ACC112 (cell line): Measurements from ENCODE around the gene PIEZO2.
"Not testable (repeated sequence)": the region's sequence is repeated elsewhere in the genome, so short reads cannot be mapped to it uniquely, and the experiment has no call there.

Source experiments
- H2AFZ ChIP-seq: fragments of 200-600 bp; sonication (generic); one replicate; pipeline ENCODE4 v1.6.0; 2017; ENCODE audit warnings: antibody characterized with exemption, low read length; ENCODE audit not compliant: unreplicated experiment
- H3K27ac ChIP-seq: fragments of 200-600 bp; sonication (generic); 2 replicates; pipeline ENCODE4 v1.5.1; 2014; ENCODE audit warnings: low read depth, mild to moderate bottlenecking, antibody characterized with exemption, low read length, moderate library complexity
- H3K27me3 ChIP-seq: fragments of 200-600 bp; sonication (generic); 2 replicates; pipeline ENCODE4 v1.6.1; 2014; ENCODE audit warnings: mild to moderate bottlenecking, antibody characterized with exemption, low read length, moderate library complexity, mixed read lengths; ENCODE audit not compliant: insufficient read depth
- H3K36me3 ChIP-seq: fragments of 200-600 bp; sonication (generic); 2 replicates; pipeline ENCODE4 v1.6.1; 2016; ENCODE audit warnings: mild to moderate bottlenecking, antibody characterized with exemption, low read length, moderate library complexity, mixed read lengths; ENCODE audit not compliant: insufficient read depth
- H3K4me1 ChIP-seq: fragments of 200-600 bp; sonication (generic); one replicate; pipeline ENCODE4 v1.6.1; 2016; ENCODE audit warnings: low read length, mixed read lengths; ENCODE audit not compliant: insufficient read depth, unreplicated experiment, control insufficient read depth
- H3K4me3 ChIP-seq: fragments of 200-600 bp; sonication (generic); 2 replicates; pipeline ENCODE4 v1.5.1; 2014; ENCODE audit warnings: mild to moderate bottlenecking, low read depth, low read length
- H3K79me2 ChIP-seq: fragments of 200-600 bp; sonication (generic); one replicate; pipeline ENCODE4 v1.6.0; 2016; ENCODE audit warnings: low read length; ENCODE audit not compliant: control insufficient read depth, unreplicated experiment, insufficient read depth

The PIEZO2 gene

DNA sequence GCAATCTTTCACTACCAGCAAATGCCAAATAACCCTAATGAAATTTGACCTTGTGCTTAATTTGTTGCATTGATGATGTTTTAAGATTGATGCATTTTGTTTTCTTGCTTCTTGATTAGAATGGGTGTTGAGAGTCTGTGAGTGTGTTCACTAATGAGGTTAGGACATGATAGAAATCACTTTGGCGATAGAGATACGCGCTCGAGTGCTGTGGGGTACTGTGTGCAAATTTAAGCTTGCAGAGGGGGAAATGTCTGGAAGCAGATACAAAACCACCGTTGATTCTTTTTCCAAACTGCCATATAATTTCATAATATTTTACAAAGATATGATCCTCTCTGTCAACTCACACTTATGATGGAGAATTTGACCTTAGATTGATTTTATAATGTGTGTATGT, 200.9 kb downstream of the PIEZO2 start:
- H3K4me1 ChIP-seq: no peaks in the 10 kb centered on the region
- H3K36me3 ChIP-seq: no peaks in the 10 kb centered on the region
- no peaks in the 10 kb centered on the region for H3K79me2 ChIP-seq
- H3K4me3 ChIP-seq: no peak overlapping the region
- H3K27me3 ChIP-seq: no peaks in the 10 kb centered on the region
- no peak overlapping the region for H2AFZ ChIP-seq
- H3K27ac ChIP-seq: no peak overlapping the region

DNA sequence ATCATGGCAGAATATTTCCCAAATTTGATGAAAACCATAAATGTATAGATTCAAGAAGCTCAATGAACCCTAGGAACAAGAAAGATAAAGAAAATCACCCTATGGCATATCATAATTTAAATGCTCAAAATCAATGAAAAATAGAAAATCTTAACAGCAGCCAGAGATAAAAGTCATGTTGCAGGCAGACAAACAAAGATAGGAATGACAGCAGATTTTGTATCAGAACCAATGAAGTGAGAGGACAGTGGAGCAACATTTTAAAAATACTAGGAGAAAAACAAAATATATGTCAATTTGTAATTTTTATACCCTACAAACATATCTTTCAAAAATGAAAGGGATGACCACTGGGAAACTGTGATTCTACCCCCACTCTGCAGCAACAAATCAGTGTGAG, 203.3 kb downstream of the PIEZO2 start:
- H3K27me3 ChIP-seq: no peaks in the 10 kb centered on the region
- H3K79me2 ChIP-seq: no peaks in the 10 kb centered on the region
- H3K4me1 ChIP-seq: no peaks in the 10 kb centered on the region
- H3K36me3 ChIP-seq: no peaks in the 10 kb centered on the region
- no peak overlapping the region for H3K4me3 ChIP-seq
- H2AFZ ChIP-seq: no peak overlapping the region
- no peak overlapping the region for H3K27ac ChIP-seq

DNA sequence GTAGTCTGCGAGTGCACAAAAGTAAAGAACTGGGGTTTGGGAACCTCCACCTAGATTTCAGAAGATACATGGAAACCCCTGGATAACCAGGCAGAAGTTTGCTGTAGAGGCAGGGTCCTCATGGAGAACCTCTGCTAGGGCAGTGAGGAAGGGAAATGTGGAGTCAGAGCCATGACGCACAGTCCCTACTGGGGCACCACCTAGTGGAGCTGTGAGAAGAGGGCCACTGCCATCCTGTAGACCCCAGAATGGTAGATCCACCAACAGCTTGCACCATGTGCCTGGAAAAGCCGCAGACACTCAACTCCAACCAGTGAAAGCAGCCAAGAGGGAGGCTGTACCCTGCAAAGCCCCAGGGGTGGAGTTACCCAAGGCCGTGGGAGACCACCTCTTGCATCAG, 206.4 kb downstream of the PIEZO2 start:
- Histone ChIP-seq H2AFZ (no peak overlapping the region), H3K4me3 (no peak overlapping the region), H3K27ac (no peak overlapping the region), H3K36me3 (no peaks in the 10 kb centered on the region), H3K4me1 (no peaks in the 10 kb centered on the region), H3K27me3 (no peaks in the 10 kb centered on the region), H3K79me2 (no peaks in the 10 kb centered on the region)

DNA sequence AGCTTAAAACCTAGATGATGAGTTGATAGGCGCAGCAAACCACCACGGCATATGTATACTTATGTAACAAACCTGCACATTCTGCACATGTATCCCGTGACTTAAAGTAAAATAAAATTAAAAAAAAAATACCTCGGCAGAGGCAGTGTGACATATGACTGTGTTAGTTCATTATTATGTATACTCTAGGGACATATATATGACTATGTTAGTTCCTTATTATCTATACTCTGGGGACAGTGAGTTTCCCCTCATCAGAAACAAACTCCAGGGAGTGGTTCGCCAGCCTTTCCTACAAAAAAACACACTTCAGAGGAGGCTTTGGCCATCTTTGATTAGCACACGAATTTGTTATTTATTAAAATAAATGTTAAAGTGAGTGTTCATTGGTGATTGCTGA, 209.5 kb downstream of the PIEZO2 start:
- no peaks in the 10 kb centered on the region for H3K4me1 ChIP-seq
- no peaks in the 10 kb centered on the region for H3K36me3 ChIP-seq
- H3K79me2 ChIP-seq: no peaks in the 10 kb centered on the region
- H3K4me3 ChIP-seq: no peak overlapping the region
- no peak overlapping the region for H2AFZ ChIP-seq
- H3K27ac ChIP-seq: no peak overlapping the region
- H3K27me3 ChIP-seq: no peaks in the 10 kb centered on the region

DNA sequence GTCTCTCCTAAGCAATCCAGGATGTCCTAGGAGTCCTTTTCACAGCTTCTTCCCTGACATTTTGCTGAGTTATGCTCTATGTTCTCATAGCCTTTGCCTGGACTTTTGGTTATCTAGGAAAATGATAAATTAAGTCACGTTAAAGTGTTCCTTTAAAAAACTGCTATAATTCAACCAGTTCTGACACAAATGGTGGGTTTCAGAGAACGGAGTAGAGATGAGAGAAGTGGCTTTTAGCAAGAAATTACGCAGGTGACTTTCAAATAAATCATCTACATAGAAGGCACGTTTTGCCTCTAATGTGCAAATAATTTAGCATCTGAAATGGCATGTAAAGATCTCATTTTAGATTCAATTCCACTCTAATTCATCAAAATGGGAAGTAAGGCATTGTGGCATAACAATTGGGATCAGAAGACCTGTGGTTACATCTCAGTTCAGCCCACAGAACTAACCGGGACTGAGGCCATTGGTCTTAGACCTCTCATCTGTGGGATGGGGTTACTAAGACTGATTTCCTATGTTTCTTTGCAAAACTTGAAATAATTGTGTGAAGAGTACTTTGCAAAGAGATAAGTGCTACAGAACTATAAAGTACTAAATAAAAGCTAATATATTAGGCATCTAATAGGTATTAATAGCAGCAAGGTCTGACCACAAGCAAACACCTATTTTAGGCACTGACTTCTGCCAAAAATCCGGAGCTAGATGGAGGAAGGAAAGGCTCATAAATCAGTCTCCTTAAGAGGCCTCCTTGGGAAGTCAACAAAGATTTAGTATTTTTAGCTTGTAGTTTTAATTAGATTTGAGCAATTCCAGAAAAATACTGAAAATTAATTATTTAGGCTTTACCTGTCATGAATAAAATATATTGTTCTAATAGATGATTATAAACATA, 211.4 kb downstream of the PIEZO2 start:
- H3K4me1 ChIP-seq: no peaks in the 10 kb centered on the region
- no peak overlapping the region for H3K4me3 ChIP-seq
- no peaks in the 10 kb centered on the region for H3K36me3 ChIP-seq
- H2AFZ ChIP-seq: no peak overlapping the region
- H3K27me3 ChIP-seq: no peaks in the 10 kb centered on the region
- H3K27ac ChIP-seq: no peak overlapping the region
- no peaks in the 10 kb centered on the region for H3K79me2 ChIP-seq

DNA sequence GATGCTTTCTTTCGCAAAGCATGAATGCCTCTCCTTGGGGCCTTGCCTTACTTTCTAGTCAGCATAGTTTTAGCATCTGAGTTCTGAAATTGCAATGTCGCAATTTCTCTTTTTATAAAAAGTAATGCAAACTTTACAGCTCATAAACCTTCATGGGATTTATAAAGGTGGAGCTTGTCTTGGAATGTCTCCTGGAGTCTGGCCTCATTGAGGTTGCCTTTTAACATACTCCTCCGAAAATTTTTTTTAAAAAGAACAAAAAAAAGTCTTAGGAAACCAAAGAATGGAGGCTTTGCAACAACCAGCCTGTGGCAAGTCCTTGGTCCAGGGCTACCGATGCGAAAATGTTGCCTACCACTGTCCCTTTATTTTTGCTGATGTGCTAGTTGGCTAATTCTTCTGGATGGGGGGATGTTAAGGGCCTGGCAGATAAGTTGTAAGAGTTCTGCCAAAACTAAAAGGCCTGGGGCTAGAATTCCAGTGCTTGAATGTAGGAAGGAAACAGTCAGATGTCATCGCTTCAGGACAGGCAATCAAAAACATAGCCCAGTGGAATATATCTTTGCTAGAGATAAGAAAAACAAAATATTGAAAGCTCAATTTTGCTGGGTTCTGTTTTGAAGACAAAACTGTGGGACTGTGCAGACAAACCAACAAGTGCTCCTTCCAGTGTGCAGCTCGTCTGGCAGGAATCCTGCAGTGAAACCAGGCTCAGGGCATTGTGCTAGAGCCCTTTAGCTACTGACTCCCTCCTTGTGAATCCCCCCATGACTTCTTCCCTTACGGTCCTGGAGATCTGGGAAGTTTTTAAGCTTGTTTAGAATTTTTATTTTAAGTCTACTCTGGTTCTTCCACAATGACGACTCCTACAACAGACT, 213.0 kb downstream of the PIEZO2 start:
- Histone ChIP-seq H3K4me1 (no peaks in the 10 kb centered on the region), H3K4me3 (no peak overlapping the region), H3K27me3 (no peaks in the 10 kb centered on the region), H3K79me2 (no peaks in the 10 kb centered on the region), H3K27ac (no peak overlapping the region), H2AFZ (no peak overlapping the region), H3K36me3 (no peaks in the 10 kb centered on the region)

DNA sequence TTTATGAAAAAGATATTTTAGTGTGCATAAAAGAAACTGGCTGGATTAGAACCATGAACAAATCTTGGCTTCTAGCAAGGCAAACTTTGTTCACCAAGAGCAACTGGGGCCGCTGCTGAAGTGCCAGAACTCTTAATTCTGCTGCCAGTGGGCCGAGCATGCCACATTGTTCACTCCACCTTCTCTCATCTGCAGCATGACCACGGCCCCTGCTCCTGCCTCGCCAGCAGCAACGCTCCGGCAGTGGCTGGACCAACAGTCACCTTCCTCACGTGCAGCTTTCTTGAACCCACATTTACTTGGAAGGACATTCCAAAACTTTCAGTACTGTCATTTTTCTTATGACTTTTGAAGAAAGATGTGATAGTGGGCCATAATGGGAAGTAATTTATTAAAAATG, 213.8 kb downstream of the PIEZO2 start:
- H3K27me3 ChIP-seq: no peaks in the 10 kb centered on the region
- no peak overlapping the region for H3K27ac ChIP-seq
- H3K4me1 ChIP-seq: no peaks in the 10 kb centered on the region
- no peaks in the 10 kb centered on the region for H3K36me3 ChIP-seq
- no peak overlapping the region for H3K4me3 ChIP-seq
- H3K79me2 ChIP-seq: no peaks in the 10 kb centered on the region
- no peak overlapping the region for H2AFZ ChIP-seq

DNA sequence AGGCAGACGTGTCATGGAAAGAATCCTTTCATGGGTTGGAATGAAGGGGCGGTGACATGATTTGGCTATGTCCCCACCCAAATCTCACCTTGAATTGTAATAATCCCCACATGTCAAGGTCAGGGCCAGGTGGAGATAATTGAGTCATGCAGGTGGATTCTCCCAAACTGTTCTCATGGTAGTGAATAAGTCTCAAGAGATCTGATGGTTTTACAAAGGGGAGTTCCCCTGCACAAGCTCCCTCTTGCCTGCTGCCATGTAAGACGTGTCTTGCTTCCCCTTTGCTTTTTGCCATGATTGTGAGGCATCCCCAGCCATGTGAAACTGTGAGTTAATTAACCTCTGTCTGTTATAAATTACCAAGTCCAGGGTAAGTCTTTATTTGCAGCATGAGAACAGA, 215.7 kb downstream of the PIEZO2 start:
- H3K79me2 ChIP-seq, H3K27ac ChIP-seq, H3K4me3 ChIP-seq, H3K36me3 ChIP-seq, H3K4me1 ChIP-seq, H3K27me3 ChIP-seq, H2AFZ ChIP-seq: not testable (repeated sequence)

DNA sequence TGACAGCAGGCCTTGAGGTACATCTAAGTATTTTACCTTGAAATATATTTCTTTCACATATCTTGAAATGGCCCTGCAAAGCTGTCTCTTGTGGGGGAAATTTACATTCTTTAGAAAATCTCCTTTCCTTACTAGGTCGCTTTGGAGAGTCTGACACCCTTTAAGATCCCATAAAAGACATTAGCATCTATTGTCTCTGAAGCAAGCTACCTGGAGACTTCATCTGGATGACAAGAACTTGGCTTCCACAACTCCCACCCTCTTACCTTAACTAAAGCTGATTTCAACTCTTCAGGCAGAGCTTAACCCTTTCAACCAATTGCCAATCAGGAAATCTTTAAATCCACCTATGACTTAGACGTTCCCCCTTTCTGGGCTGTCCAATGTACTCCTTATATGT, 219.3 kb downstream of the PIEZO2 start:
- no peaks in the 10 kb centered on the region for H3K36me3 ChIP-seq
- no peak overlapping the region for H3K27ac ChIP-seq
- no peaks in the 10 kb centered on the region for H3K27me3 ChIP-seq
- no peak overlapping the region for H2AFZ ChIP-seq
- H3K4me1 ChIP-seq: peaks cover 27% of the 10 kb centered on the region
- H3K79me2 ChIP-seq: no peaks in the 10 kb centered on the region
- no peak overlapping the region for H3K4me3 ChIP-seq

DNA sequence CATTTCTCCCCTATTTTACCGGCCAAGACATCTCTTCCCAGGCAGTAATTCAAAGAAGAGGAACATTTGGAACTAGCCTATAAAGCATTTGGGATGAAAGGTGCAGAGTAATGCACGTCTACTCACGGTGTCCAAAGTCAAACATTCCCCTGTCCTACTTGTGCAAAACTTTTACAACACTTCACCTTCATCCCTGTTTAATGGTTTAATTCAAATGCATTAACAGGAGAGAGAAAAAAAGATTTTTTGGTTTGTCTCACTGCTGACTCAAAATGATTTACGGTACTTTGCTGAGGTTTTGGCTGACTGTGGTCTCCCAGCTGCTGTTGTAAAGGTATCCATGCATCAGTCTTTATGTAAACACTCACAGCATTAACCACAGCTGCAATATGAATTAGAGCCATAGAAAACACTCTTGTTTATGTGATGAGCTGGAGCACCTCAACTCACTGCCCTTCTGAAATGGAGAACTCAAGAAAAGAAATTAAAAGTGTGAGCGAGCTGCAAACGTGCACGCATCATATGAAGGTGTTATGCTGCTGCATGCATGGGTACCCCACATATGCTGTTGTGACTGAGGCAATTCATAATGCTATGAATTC, 220.5 kb downstream of the PIEZO2 start:
- Histone ChIP-seq H3K4me1 (peaks cover 39% of the 10 kb centered on the region), H2AFZ (no peak overlapping the region), H3K27ac (no peak overlapping the region), H3K27me3 (no peaks in the 10 kb centered on the region), H3K79me2 (no peaks in the 10 kb centered on the region), H3K36me3 (no peaks in the 10 kb centered on the region), H3K4me3 (no peak overlapping the region)
